Measurements from ENCODE around the gene TOMM22. TPM values are rescaled to one million over a fixed set of nuclear protein-coding genes. Genes with fewer than 3 reads are reported as not detected.

The TOMM22 gene
- total RNA-seq, result 50.0 and 72.0 TPM in 2 replicates

DNA sequence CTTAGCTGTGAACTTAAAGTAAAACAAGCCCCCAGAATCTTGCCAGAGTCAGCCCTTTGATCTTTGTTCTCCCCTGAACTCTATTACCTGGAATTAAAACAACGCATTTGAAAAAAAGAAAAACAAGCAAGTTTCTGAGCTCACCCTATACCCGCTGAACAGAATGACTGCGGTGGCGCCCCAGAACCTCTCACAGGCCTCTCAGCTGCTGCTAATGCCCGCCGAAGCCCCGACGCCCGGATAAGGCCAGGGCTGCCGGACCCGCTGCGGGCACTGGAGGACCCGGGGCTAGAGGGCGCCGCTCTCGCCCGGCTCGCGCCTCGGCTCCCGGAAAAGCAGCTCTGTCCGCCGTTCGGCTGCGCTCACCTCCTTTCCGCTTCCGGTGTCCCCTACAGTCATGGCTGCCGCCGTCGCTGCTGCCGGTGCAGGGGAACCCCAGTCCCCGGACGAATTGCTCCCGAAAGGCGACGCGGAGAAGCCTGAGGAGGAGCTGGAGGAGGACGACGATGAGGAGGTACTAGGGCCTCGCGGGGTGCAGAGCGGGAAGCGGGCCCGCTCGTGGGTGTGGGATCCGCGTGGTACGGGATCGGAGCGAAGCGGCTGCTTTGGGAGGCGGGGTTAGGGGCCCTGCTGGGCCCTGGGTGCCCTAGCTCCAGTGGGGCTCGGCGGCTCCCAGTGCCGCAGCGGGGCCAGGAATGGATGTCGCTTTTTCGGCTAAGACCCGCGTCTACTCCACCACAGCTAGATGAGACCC is at the start of gene TOMM22:
TSS of gene TOMM22 (plus strand) at position 376 of the 754 bp plus-strand sequence. CDS start at position 398, 22 bp downstream.

GRCh38 chr22:38656256-38657044 is 25.3 kb upstream of the TOMM22 start, which contains the start of the genes CBY1 and FAM227A:
Gene CBY1, plus strand, starts transcription at chr22:38656638. Its CDS starts 11,417 bp downstream, at chr22:38668055.
Gene FAM227A, minus strand, starts transcription at chr22:38656392. Its CDS starts 6,224 bp downstream, at chr22:38650168.

GRCh38 chr22:38700789-38701628 is 19.3 kb downstream of the TOMM22 start, which contains the start of gene JOSD1:
Gene JOSD1, minus strand, starts transcription at chr22:38700943. Its CDS starts 956 bp downstream, at chr22:38699987.

DNA sequence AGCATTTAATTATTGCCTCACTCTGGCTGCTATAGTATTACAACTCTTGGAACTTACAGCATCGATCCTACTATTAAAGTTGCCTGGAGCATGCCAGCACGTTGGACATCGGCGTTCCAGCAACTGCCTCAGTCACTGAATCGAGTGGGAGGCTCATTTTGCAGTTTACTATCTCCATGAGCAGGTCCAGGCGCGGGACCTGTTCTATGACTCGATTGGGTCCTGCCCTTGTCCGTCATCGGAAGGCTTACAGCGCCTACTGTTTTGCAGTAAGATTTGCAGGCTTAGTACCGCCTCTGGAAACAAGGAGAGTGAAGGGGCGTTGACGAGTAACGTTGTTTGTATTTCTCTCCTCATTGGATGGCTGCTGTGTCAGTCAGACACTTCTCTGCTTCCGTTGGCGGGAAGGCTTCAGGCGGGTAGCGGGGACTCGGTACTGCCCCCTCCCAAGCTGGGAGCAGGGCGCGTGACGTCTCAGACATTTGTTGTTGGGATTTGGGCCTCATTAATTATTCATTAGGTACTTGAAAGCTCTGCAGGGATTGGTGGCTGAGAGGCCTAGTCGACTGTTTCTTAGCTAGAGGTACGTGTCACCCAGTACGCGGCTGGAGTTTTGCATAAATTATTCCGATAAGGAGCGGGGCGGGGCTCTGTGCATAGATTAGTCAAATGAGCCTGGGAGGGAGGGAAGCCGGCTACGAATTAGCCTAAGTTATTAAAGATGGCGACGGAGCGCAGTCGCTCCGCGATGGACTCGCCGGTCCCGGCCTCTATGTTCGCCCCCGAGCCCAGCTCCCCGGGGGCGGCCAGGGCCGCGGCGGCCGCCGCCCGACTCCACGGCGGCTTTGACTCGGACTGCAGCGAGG is 23.7 kb downstream of the TOMM22 start, which contains the start of gene GTPBP1:
TSS of gene GTPBP1 (plus strand) at position 710 of the 866 bp plus-strand sequence. CDS start at position 722, 12 bp downstream.

Other genes starting within 250 kb of the TOMM22 start
- gene KCNJ4, start 226.8 kb upstream of the TOMM22 start, total RNA-seq, result not detected in 2 replicates
- 43.8 and 67.6 TPM in 2 replicates for gene KDELR3, start 213.9 kb upstream of the TOMM22 start, total RNA-seq
- 311 and 366 TPM in 2 replicates for gene DDX17, start 175.6 kb upstream of the TOMM22 start, total RNA-seq
- 6.9 and 8.0 TPM in 2 replicates for gene DMC1, start 111.8 kb upstream of the TOMM22 start, total RNA-seq
- 1.1 and 2.5 TPM in 2 replicates for gene FAM227A, start 25.6 kb upstream of the TOMM22 start, total RNA-seq
- 17.8 TPM in 2 replicates for gene CBY1, start 25.3 kb upstream of the TOMM22 start, total RNA-seq
- 33.3 and 34.2 TPM in 2 replicates for gene JOSD1, start 19.0 kb downstream of the TOMM22 start, total RNA-seq
- gene GTPBP1, start 24.0 kb downstream of the TOMM22 start, total RNA-seq, result 16.1 and 36.7 TPM in 2 replicates
- 31.8 and 40.4 TPM in 2 replicates for gene SUN2, start 74.0 kb downstream of the TOMM22 start, total RNA-seq
- 12.0 and 16.2 TPM in 2 replicates for gene DNAL4, start 112.2 kb downstream of the TOMM22 start, total RNA-seq
- 0.26 and 1.1 TPM in 2 replicates for gene NPTXR, start 162.1 kb downstream of the TOMM22 start, total RNA-seq
- 28.5 and 32.8 TPM in 2 replicates for gene CBX6, start 190.3 kb downstream of the TOMM22 start, total RNA-seq

All from bronchial smooth muscle cell (primary cell).